Measurements from ENCODE around the gene TMEM184C. TPM values are rescaled to one million over a fixed set of nuclear protein-coding genes. Genes with fewer than 3 reads are reported as not detected.

The TMEM184C gene
- total RNA-seq = 10 to 100 TPM; 29.1 to 31.1 (median 30.4) TPM

DNA sequence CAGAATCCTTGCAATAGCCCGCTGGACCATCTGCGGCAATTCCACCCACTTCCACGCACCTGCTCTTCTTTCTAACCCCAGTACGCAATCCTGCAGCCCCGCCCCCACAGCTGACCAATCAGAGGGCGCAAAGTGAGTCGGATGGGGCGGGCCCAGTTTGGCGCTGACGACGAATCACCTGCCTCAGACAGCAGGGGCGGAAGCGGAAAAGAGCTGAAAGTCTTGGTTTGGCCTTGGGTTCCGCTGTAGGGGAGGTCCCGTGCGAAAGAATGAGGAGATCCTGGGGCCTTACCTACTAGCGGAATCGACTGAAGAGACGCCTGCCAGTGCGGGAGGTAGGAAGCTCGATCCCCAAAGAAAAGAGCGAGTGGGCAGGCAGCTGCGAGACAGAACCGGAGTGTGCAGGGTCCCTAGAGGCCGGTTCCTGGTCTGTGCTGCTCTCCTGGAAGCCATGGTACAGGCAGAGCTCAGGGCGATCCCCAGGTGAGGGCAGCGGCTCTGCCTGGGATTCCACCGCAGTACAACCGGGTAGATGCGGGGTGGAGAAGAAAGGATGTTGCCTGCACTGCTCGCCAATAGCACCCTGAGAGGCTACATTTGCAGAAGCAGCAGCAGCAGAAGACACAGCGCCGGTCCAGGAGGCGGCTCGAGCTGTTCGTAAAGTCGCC is at the start of gene TMEM184C:
Gene TMEM184C, plus strand, starts transcription at position 225 of the 668 bp plus-strand sequence. CDS start 560 bp downstream, outside the sequence.
- peak; percentile 99 for ATAC-seq
- H3K27me3 Mint-ChIP-seq (ENCODE audit: low read depth) = no peaks in the 10 kb centered on the region
- no peaks in the 10 kb centered on the region for H3K9me3 Mint-ChIP-seq
- H3K4me1 Mint-ChIP-seq (ENCODE audit: low read depth) = peaks cover 35% of the 10 kb centered on the region
- H3K36me3 Mint-ChIP-seq (ENCODE audit: insufficient read depth) = peaks cover 17% of the 10 kb centered on the region
- DNase-seq = peak; percentile 98
- H3K4me3 Mint-ChIP-seq = peak within 1 kb of the TSS; percentile 96

GRCh38 chr4:147570616-147571015 is 46.6 kb upstream of the TMEM184C start:
- H3K36me3 Mint-ChIP-seq (ENCODE audit: insufficient read depth) = no peaks in the 10 kb centered on the region
- no peak overlapping the region for H3K4me3 Mint-ChIP-seq
- H3K9me3 Mint-ChIP-seq = no peaks in the 10 kb centered on the region
- H3K4me1 Mint-ChIP-seq (ENCODE audit: low read depth) = no peaks in the 10 kb centered on the region
- ATAC-seq (no peak), DNase-seq (no peak)
- peaks cover 9% of the 10 kb centered on the region for H3K27me3 Mint-ChIP-seq (ENCODE audit: low read depth)

DNA sequence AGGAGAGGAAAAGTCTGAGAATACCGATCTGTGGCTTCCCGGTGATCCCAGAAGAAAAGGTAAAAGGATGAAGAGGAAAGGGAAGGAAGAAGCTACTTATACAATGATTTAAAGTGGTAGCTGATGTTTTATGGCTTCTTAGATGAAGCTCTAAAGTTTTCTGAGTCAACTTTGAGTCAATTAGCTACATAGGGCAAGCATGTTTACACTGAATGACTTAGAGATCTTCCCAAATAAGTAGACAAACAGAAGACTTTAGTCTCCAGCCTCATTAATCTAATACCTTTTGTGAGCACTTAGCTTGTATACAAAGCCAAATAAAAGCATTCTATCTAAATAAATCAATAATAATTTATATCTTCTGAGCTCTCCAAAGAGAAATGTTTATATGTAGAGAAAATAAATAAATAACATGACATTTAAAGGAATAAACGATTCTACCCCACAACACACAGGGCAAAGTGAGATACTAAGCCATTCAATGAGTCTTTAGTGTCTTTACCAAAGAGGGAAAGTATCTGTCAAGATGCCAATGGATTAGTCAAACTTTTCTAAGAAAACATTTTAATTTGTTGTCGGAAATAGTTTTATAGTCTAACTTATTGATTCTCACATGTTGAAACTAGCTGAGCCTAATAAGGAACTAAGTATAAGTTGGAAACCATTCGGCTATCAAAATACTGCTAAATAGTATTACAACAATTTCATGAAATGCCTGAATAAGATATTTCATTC is 46.0 kb upstream of the TMEM184C start:
- DNase-seq (no peak), ATAC-seq (no peak)
- Mint-ChIP-seq H3K4me1 (ENCODE audit: low read depth) (no peaks in the 10 kb centered on the region), H3K36me3 (ENCODE audit: insufficient read depth) (no peaks in the 10 kb centered on the region), H3K9me3 (no peaks in the 10 kb centered on the region), H3K27me3 (ENCODE audit: low read depth) (peaks cover 11% of the 10 kb centered on the region), H3K4me3 (no peak overlapping the region)

DNA sequence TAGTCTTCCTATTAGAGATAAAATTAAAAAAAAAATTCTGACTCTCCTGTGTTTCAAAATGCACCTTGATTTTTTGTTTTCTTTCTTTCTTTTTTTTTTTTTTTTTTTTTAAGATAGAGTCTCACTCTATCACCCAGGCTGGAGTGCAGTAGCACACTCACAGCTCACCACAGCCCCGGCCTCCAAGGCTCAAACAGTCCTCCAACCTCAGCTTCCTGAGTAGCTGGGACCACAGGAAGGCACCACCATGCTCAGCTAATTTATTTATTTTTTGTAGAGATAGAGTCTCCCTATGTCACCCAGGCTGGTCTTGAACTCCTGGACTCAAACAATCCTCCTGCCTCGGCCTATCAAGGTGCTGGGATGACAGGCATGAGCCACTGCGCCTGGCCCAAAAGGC is 41.1 kb upstream of the TMEM184C start:
- ATAC-seq = no peak
- Mint-ChIP-seq H3K36me3 (ENCODE audit: insufficient read depth) (no peaks in the 10 kb centered on the region), H3K27me3 (ENCODE audit: low read depth) (peaks cover 5% of the 10 kb centered on the region), H3K4me3 (no peak overlapping the region), H3K9me3 (peaks cover 3% of the 10 kb centered on the region), H3K4me1 (ENCODE audit: low read depth) (no peaks in the 10 kb centered on the region)
- DNase-seq = no peak

GRCh38 chr4:147578051-147578476 is 39.1 kb upstream of the TMEM184C start:
- H3K4me3 Mint-ChIP-seq = no peak overlapping the region
- ATAC-seq (no peak), DNase-seq (no peak)
- H3K36me3 Mint-ChIP-seq (ENCODE audit: insufficient read depth) = no peaks in the 10 kb centered on the region
- H3K9me3 Mint-ChIP-seq = peaks cover 5% of the 10 kb centered on the region
- H3K27me3 Mint-ChIP-seq (ENCODE audit: low read depth) = peaks cover 8% of the 10 kb centered on the region
- no peaks in the 10 kb centered on the region for H3K4me1 Mint-ChIP-seq (ENCODE audit: low read depth)

DNA sequence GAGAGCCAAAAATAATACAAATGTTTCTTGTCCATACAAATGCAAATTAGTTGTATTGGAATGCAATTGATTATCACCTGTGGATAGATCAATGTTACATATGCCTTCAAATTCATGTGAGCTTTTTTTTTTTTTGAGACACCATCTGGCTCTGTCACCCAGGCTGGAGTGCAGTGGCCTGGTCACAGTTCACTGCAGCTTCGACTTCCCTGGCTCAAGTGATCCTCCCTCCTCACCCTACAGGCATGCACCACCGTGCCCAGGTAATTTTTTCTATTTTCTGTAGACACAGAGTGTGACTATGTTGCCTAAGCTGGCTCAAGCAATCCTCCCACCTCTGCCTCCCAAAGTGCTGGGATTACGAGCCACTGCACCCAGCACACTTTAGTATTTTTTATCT is 38.6 kb upstream of the TMEM184C start:
- Mint-ChIP-seq H3K27me3 (ENCODE audit: low read depth) (peaks cover 8% of the 10 kb centered on the region), H3K4me3 (no peak overlapping the region), H3K36me3 (ENCODE audit: insufficient read depth) (no peaks in the 10 kb centered on the region), H3K4me1 (ENCODE audit: low read depth) (no peaks in the 10 kb centered on the region), H3K9me3 (peaks cover 7% of the 10 kb centered on the region)
- ATAC-seq = no peak
- DNase-seq = no peak

DNA sequence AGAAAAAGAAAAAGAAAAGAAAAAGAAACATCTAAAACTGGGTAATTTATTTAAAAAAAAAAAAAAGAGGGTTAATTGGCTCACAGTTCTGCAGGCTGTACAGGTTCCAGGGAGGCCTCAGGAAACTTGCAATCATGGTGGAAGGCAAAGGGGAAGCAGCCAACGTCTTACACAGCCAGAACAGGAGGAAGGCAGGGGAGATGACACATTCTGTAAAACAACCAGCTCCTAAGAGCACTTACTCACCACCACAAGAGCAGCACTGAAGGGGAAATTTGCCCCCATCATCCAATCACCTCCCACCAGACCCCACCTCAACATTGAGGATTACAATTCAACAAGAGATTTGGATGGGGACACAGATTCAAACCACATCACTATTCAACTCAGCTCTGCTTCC is 36.8 kb upstream of the TMEM184C start:
- DNase-seq (no peak), ATAC-seq (no peak)
- Mint-ChIP-seq H3K9me3 (peaks cover 12% of the 10 kb centered on the region), H3K4me1 (ENCODE audit: low read depth) (no peaks in the 10 kb centered on the region), H3K4me3 (no peak overlapping the region), H3K36me3 (ENCODE audit: insufficient read depth) (no peaks in the 10 kb centered on the region), H3K27me3 (ENCODE audit: low read depth) (peaks cover 7% of the 10 kb centered on the region)

DNA sequence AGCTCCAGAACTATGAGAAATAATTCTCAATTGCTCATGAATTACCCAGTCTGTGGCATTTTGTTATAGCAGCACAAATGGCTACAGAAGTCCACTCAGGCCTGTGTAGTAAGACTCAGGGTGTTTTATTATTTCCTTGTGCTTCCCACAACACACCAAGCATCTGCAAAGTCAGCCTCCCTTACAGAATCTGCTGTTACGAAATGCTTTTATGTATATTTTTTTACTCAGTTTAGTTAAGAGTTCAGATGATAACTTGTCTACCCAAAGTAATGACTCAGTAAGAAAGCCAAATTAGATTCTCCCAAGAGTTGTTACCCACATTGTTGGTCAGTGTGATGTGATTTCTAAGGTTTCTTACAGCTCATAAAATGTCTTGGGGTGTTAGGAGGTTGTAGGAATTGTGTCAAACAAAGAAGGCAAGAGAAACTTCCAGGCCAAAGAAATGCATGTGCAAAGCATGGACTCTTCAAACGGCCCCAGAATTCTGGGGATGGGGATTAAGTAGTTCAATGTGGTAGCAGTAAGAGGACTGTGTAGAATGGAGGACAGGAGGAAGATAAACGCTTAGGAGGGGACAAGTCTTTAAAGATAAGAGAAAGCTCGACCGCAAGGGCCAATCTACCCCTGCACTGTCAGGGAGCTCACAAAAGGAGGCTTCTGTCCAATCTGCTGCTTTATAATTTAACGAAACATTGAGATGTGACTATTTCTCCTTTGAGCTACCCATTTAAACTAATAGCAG is 35.4 kb upstream of the TMEM184C start:
- DNase-seq (no peak), ATAC-seq (no peak)
- Mint-ChIP-seq H3K27me3 (ENCODE audit: low read depth) (peaks cover 8% of the 10 kb centered on the region), H3K9me3 (peaks cover 12% of the 10 kb centered on the region), H3K4me1 (ENCODE audit: low read depth) (no peaks in the 10 kb centered on the region), H3K4me3 (no peak overlapping the region), H3K36me3 (ENCODE audit: insufficient read depth) (no peaks in the 10 kb centered on the region)

GRCh38 chr4:147582386-147583060 is 34.7 kb upstream of the TMEM184C start:
- DNase-seq (no peak), ATAC-seq (no peak)
- Mint-ChIP-seq H3K9me3 (peaks cover 12% of the 10 kb centered on the region), H3K4me3 (no peak overlapping the region), H3K36me3 (ENCODE audit: insufficient read depth) (no peaks in the 10 kb centered on the region), H3K27me3 (ENCODE audit: low read depth) (peaks cover 8% of the 10 kb centered on the region), H3K4me1 (ENCODE audit: low read depth) (no peaks in the 10 kb centered on the region)

- no peaks in the 10 kb centered on the region for H3K36me3 Mint-ChIP-seq (ENCODE audit: insufficient read depth)
- no peak for ATAC-seq
- H3K27me3 Mint-ChIP-seq (ENCODE audit: low read depth) = peaks cover 9% of the 10 kb centered on the region
- peaks cover 12% of the 10 kb centered on the region for H3K9me3 Mint-ChIP-seq
- no peaks in the 10 kb centered on the region for H3K4me1 Mint-ChIP-seq (ENCODE audit: low read depth)
- no peak overlapping the region for H3K4me3 Mint-ChIP-seq
- no peak for DNase-seq
Measured at GRCh38 chr4:147583876-147584275, 33.3 kb upstream of the TMEM184C start.

DNA sequence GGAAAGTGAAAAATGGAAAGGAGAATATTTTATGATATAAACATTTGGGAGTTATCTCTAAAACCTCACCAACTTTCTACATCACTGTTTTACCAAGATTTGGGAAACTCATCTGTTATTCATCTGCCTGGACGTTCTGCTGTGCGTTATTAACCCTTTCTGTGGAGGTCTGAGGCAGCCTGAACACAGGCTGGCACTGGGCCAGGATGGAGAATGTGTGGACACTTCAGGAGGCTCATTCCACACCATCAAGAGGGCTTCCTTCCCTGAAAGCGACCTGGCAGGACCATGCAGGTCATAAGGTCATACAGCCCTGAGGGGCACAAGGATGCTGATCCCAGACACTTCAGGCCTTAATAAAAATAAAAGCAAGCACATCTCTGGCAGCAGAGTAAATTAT is 31.2 kb upstream of the TMEM184C start:
- no peaks in the 10 kb centered on the region for H3K4me1 Mint-ChIP-seq (ENCODE audit: low read depth)
- peaks cover 9% of the 10 kb centered on the region for H3K9me3 Mint-ChIP-seq
- DNase-seq (no peak), ATAC-seq (no peak)
- H3K4me3 Mint-ChIP-seq = no peak overlapping the region
- H3K27me3 Mint-ChIP-seq (ENCODE audit: low read depth) = peaks cover 9% of the 10 kb centered on the region
- no peaks in the 10 kb centered on the region for H3K36me3 Mint-ChIP-seq (ENCODE audit: insufficient read depth)

- Mint-ChIP-seq H3K27me3 (ENCODE audit: low read depth) (peaks cover 9% of the 10 kb centered on the region), H3K36me3 (ENCODE audit: insufficient read depth) (no peaks in the 10 kb centered on the region), H3K4me1 (ENCODE audit: low read depth) (no peaks in the 10 kb centered on the region), H3K9me3 (peaks cover 9% of the 10 kb centered on the region), H3K4me3 (no peak overlapping the region)
- DNase-seq (no peak), ATAC-seq (no peak)
Measured at GRCh38 chr4:147586637-147587036, 30.6 kb upstream of the TMEM184C start.

- no peak overlapping the region for H3K4me3 Mint-ChIP-seq
- no peaks in the 10 kb centered on the region for H3K36me3 Mint-ChIP-seq (ENCODE audit: insufficient read depth)
- no peaks in the 10 kb centered on the region for H3K4me1 Mint-ChIP-seq (ENCODE audit: low read depth)
- H3K9me3 Mint-ChIP-seq = peaks cover 9% of the 10 kb centered on the region
- ATAC-seq = no peak
- DNase-seq = no peak
- H3K27me3 Mint-ChIP-seq (ENCODE audit: low read depth) = peaks cover 9% of the 10 kb centered on the region
Measured at GRCh38 chr4:147587041-147587440, 30.2 kb upstream of the TMEM184C start.

DNA sequence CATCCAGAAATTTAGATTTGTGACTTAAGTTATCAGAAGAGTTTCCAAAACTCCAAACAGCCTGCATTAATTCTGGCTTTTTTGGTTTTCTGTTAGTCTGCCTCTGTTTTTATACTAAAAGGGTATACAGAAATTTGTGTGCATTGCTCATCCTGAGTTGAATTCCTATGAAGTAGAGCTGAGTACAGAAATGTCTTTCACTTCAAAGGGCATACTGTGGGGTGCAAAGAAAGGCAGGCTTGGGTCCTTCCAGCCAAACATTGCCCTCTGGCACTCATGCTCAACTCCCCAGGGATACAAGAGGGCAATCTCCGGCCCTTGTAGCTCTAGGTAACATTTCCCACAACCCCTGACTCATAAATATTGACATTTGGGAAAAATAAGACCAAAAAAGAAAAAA is 27.6 kb upstream of the TMEM184C start:
- H3K4me3 Mint-ChIP-seq = no peak overlapping the region
- no peaks in the 10 kb centered on the region for H3K36me3 Mint-ChIP-seq (ENCODE audit: insufficient read depth)
- no peak for DNase-seq
- ATAC-seq = no peak
- peaks cover 3% of the 10 kb centered on the region for H3K9me3 Mint-ChIP-seq
- no peaks in the 10 kb centered on the region for H3K4me1 Mint-ChIP-seq (ENCODE audit: low read depth)
- H3K27me3 Mint-ChIP-seq (ENCODE audit: low read depth) = peaks cover 8% of the 10 kb centered on the region
